Activated T-cell treated with anti-CD3 and anti-CD28 coated beads, Interleukin-2, amount 50 U/mL, for 4 hours (primary cell): ENCODE data around the gene SFMBT1. TPM values are rescaled to one million over a fixed set of nuclear protein-coding genes. Genes with fewer than 3 reads are reported as not detected.

Experiments used
- total RNA-seq, 3 donors: library from RNA; stranded (reverse); gene quantifications; one replicate each; pipeline ENCODE4 v1.2.1, GENCODE V29; 2021

SFMBT1 gene
- total RNA-seq, 3 donors from 2014 or later, result 16.8 to 25.2 (median 20.0) TPM

Other genes starting within 250 kb of the SFMBT1 start
- gene ITIH4, start 215.4 kb downstream of the SFMBT1 start, total RNA-seq, result 1 to 10 TPM; 6.9 to 8.2 (median 8.0) TPM
- gene MUSTN1, start 211.1 kb downstream of the SFMBT1 start, total RNA-seq, result 1 to 10 TPM in 1 of 3 donors, under 1 TPM in 2; 0.38 to 1.2 (median 0.58) TPM
- 10 to 100 TPM; 20.0 to 26.0 (median 25.6) TPM for gene STIMATE, start 148.5 kb downstream of the SFMBT1 start, total RNA-seq
- 10 to 100 TPM; 43.6 to 45.1 (median 44.3) TPM for gene RFT1, start 84.4 kb upstream of the SFMBT1 start, total RNA-seq
- 10 to 100 TPM; 15.7 to 24.3 (median 19.1) TPM for gene PRKCD, start 115.1 kb upstream of the SFMBT1 start, total RNA-seq
- gene TKT, start 209.9 kb upstream of the SFMBT1 start, total RNA-seq, result 100 to 1,000 TPM; 287 to 334 (median 331) TPM